Lung (tissue), 12 donors: ENCODE measurements around the gene SGSH. TPM values are rescaled to one million over a fixed set of nuclear protein-coding genes. Genes with fewer than 3 reads are reported as not detected.

Source experiments
- ATAC-seq: fragments of 200-7000 bp; cut with Tn5 transposase; one replicate; pipeline ENCODE4 v1.9.1; 2020; ENCODE audit warnings: moderate number of reproducible peaks; ENCODE audit not compliant: insufficient read depth, low FRiP score
- DNase-seq, 3 donors: peaks; one replicate each; pipeline ENCODE4 v3.0.0-alpha.2; 2013 to 2017
- H3K27ac ChIP-seq, 2 donors: one replicate each; pipeline ENCODE4 v1.5.1; 2013; ENCODE audit warnings: mild to moderate bottlenecking in 2 of 2, moderate library complexity in 2 of 2, control low read depth in 1 of 2, inconsistent platforms in 1 of 2, low read depth in 1 of 2, low read length in 1 of 2
- H3K27me3 ChIP-seq, 3 donors: one replicate each; pipeline ENCODE4 v1.5.1; 2013; ENCODE audit warnings: low read length in 2 of 3; ENCODE audit not compliant: control insufficient read depth in 3 of 3, insufficient read depth in 3 of 3
- H3K36me3 ChIP-seq, 4 donors: one replicate each; pipeline ENCODE4 v1.5.1; 2013; ENCODE audit warnings: low read length in 4 of 4, mild to moderate bottlenecking in 1 of 4, moderate library complexity in 1 of 4; ENCODE audit not compliant: control insufficient read depth in 4 of 4, insufficient read depth in 4 of 4
- H3K4me1 ChIP-seq, 5 donors: one replicate each; pipeline ENCODE4 v1.5.1; 2013; ENCODE audit warnings: low read length in 5 of 5, mild to moderate bottlenecking in 2 of 5, moderate library complexity in 1 of 5; ENCODE audit not compliant: control insufficient read depth in 5 of 5, insufficient read depth in 5 of 5
- H3K4me3 ChIP-seq: one replicate; pipeline ENCODE4 v1.5.1; 2013; ENCODE audit warnings: mild to moderate bottlenecking, control low read depth, moderate library complexity
- H3K9ac ChIP-seq, 2 donors: one replicate each; pipeline ENCODE4 v1.5.1; 2013; ENCODE audit warnings: low read length in 2 of 2, control low read depth in 1 of 2; ENCODE audit not compliant: insufficient read depth in 1 of 2
- H3K9me3 ChIP-seq, 4 donors: one replicate each; pipeline ENCODE4 v1.5.1; 2013; ENCODE audit warnings: low read length in 3 of 4, mild to moderate bottlenecking in 1 of 4, moderate library complexity in 1 of 4; ENCODE audit not compliant: control insufficient read depth in 4 of 4, insufficient read depth in 3 of 4
- WGBS, 2 donors: extraction: QIAGEN DNeasy Blood & Tissue Kit; methylation state at CpG; one replicate each; pipeline ENCODE4 v1.1.7; 2013; 5-methylcytosine and 5-hydroxymethylcytosine counted together
- polyA plus RNA-seq, 2 donors: library from polyadenylated mRNA; stranded (reverse); fragments of 200-250 nt; gene quantifications; one replicate each; pipeline ENCODE4 v1.2.1, GENCODE V29; 2013
- total RNA-seq, 2 donors: library from RNA; depleted of rRNA in 1 of 2; stranded (reverse); fragments of >200 nt in 1 of 2; gene quantifications; one replicate each; pipeline ENCODE4 v1.2.1, GENCODE V29; 2014 to 2021
- TF ChIP-seq, protein P1 (sequence below): IDR thresholded peaks from 2 replicates; pipeline ENCODE4 v1.5.1; 2012; ENCODE audit warnings: mild to moderate bottlenecking; ENCODE audit errors: control extremely low read depth, extremely low read depth
- donor health status: control.
- donor health status: control.
- donor health status: Bipolar disorder and iron deficiency.
- donor health status: healthy.
- donor health status: DM: yes; HTN: yes; CAD: no.

The SGSH gene
- total and polyA plus RNA-seq, 4 donors, result 27.5 to 75.1 (median 54.1) TPM

DNA sequence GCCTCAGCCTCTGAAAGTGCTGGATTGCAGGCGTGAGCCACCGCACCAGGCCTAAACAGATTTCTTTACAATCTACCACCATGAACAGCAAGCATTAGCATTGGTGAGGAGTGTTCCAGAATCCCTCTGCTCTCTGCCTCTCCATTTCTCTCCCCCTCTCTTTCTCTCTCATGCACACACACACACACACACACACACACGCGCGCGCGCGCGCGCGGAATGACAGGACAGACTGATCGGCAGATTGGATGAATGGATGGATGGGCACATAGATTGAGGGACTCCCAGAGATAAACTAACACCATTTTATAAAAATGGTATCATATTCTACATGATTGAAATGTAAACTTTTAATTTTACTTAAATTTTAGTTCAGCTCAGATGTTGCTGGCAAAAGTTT is 47.0 kb downstream of the SGSH start:
- DNase-seq, result no peak
- TF ChIP-seq, protein P1, sequence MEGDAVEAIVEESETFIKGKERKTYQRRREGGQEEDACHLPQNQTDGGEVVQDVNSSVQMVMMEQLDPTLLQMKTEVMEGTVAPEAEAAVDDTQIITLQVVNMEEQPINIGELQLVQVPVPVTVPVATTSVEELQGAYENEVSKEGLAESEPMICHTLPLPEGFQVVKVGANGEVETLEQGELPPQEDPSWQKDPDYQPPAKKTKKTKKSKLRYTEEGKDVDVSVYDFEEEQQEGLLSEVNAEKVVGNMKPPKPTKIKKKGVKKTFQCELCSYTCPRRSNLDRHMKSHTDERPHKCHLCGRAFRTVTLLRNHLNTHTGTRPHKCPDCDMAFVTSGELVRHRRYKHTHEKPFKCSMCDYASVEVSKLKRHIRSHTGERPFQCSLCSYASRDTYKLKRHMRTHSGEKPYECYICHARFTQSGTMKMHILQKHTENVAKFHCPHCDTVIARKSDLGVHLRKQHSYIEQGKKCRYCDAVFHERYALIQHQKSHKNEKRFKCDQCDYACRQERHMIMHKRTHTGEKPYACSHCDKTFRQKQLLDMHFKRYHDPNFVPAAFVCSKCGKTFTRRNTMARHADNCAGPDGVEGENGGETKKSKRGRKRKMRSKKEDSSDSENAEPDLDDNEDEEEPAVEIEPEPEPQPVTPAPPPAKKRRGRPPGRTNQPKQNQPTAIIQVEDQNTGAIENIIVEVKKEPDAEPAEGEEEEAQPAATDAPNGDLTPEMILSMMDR, result no peak
- no peak for ATAC-seq

DNA sequence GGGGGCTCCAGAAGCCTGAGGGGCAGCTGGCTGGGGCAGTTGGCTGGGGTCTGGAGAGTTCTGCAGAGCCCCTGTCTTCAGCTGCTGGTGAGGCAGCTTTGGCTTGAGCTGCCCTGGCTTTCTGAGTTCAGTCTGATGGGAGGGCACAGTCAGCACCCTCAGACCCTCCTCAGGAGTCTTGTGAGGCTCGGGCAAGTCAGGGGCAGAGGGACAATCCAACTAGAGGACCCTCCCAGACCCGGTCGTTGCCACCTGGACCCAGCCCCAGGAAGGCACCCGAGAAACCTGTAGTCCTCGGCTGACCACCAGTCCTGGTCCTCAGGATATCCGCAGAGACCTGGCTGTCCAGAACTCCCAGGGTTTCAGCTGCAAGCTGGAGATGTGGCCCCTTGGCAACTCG is 48.5 kb downstream of the SGSH start:
- ATAC-seq (no peak), DNase-seq (no peak)
- Histone ChIP-seq H3K27me3 (no peaks in the 10 kb centered on the region), H3K4me1 (peaks cover 0 to 8% (median 0%) of the 10 kb centered on the region in 5 donors), H3K27ac (no peak overlapping the region), H3K9me3 (peaks cover 0 to 3% (median under 1%) of the 10 kb centered on the region in 4 donors), H3K9ac (no peak overlapping the region), H3K36me3 (no peaks in the 10 kb centered on the region), H3K4me3 (no peak overlapping the region)
- WGBS, 2 donors, result 91 to 93% methylated on average over 7 of the region's 7 CpGs
- TF ChIP-seq, protein P1, result no peak

More for the DNA sequence above, 47.0 kb downstream of the SGSH start:
- peaks cover 0 to 8% (median 0%) of the 10 kb centered on the region in 5 donors for H3K4me1 ChIP-seq
- H3K9me3 ChIP-seq, result peaks cover 0 to 3% (median under 1%) of the 10 kb centered on the region in 4 donors
- H3K9ac ChIP-seq, result no peak overlapping the region
- no peaks in the 10 kb centered on the region for H3K36me3 ChIP-seq
- no peak overlapping the region for H3K4me3 ChIP-seq
- WGBS, 2 donors, result 77 to 79% methylated on average over 12 of the region's 12 CpGs
- no peak overlapping the region for H3K27ac ChIP-seq
- H3K27me3 ChIP-seq, result no peaks in the 10 kb centered on the region

DNA sequence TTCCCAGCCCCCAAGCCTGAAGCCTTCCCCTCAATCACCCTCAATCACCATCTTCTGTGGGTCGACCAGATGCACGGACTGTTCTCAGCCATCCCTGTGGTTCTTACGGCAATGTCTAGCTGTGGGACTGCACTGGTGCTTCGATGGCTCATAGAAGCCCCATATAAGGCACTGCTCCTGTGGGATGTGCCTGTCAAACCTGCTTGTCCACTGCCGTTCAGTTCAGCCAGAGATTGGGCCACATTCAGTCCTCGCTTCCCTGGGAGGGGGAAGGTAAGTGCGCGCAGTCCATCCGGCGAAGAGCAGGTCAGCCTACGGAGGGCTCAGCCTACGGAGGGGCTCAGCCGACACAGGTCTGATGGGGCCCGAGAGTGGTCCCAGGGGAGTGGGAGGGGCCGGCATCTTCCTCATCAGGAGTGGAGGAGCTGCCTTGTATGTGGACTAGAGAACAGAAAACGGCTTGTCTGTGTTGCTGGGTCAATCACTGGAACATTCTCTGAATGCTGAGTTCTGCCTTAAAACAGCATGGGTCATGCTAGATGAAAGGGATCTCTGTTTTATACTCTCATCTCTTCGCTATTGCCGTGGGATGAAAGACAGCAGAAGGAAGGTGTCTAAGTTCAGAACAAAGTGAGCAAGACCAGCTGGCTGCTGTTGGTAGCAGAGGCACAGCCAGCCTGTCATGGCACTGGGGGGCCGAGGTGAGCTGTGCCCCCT is 50.2 kb downstream of the SGSH start, which contains the start of gene CARD14:
TSS of gene CARD14 (plus strand) at position 247 of the 717 bp plus-strand sequence. CDS start 11,409 bp downstream, outside the sequence.
- Histone ChIP-seq H3K27ac (no peak within 1 kb of the TSS), H3K36me3 (no peaks in the 10 kb centered on the region), H3K4me1 (peaks cover 0 to 5% (median 0%) of the 10 kb centered on the region in 5 donors), H3K9me3 (peaks cover 0 to 3% (median 0%) of the 10 kb centered on the region in 4 donors), H3K9ac (no peak within 1 kb of the TSS), H3K4me3 (no peak within 1 kb of the TSS), H3K27me3 (no peaks in the 10 kb centered on the region)
- DNase-seq (peak; percentile 42 to 74 (median 58)), ATAC-seq (no peak)
- TF ChIP-seq, protein P1, result no peak
- 71 to 79% methylated on average over 19 of the region's 19 CpGs for whole genome bisulfite sequencing, 2 donors
